Heart left ventricle (tissue), 16 donors: ENCODE data around the gene RAD51B. TPM values are rescaled to one million over a fixed set of nuclear protein-coding genes. Genes with fewer than 3 reads are reported as not detected.

Source experiments
- ATAC-seq, 4 donors: fragments of 200-7000 bp; cut with Tn5 transposase; one replicate each; pipeline ENCODE4 v1.9.1; 2020 to 2022; ENCODE audit warnings: moderate library complexity in 4 of 4, mild to moderate bottlenecking in 3 of 4, moderate number of reproducible peaks in 1 of 4
- DNase-seq, 5 donors: peaks; one replicate each; pipeline ENCODE4 v3.0.0-alpha.2; 2020
- H3K27ac ChIP-seq, 12 donors: fragments of 200-600 bp; sonication (generic) in 4 of 12; one replicate each; pipeline versions ENCODE4 v1.5.0 to v1.8.0; 2016 to 2022; ENCODE audit warnings: mild to moderate bottlenecking in 2 of 12
- H3K27me3 ChIP-seq, 9 donors: fragments of 200-600 bp; sonication (generic) in 2 of 9; one replicate each; pipeline versions ENCODE4 v1.5.1 to v1.8.0; 2016 to 2022; ENCODE audit warnings: mild to moderate bottlenecking in 3 of 9
- H3K36me3 ChIP-seq, 9 donors: fragments of 200-600 bp; sonication (generic) in 2 of 9; one replicate each; pipeline versions ENCODE4 v1.5.0 to v1.8.0; 2018 to 2022; ENCODE audit warnings: mild to moderate bottlenecking in 2 of 9
- H3K4me1 ChIP-seq, 12 donors: fragments of 200-600 bp; sonication (generic) in 4 of 12; one replicate each; pipeline versions ENCODE4 v1.5.0 to v1.8.0; 2016 to 2022; ENCODE audit warnings: mild to moderate bottlenecking in 3 of 12
- H3K4me3 ChIP-seq, 12 donors: fragments of 200-600 bp; sonication (generic) in 4 of 12; one replicate each; pipeline versions ENCODE4 v1.5.0 to v1.8.0; 2017 to 2022; ENCODE audit warnings: mild to moderate bottlenecking in 9 of 12, moderate library complexity in 4 of 12
- H3K9me3 ChIP-seq, 12 donors: fragments of 200-600 bp; sonication (generic) in 4 of 12; one replicate each; pipeline versions ENCODE4 v1.5.0 to v1.8.0; 2016 to 2022; ENCODE audit warnings: mild to moderate bottlenecking in 1 of 12
- CTCF ChIP-seq, 12 donors: fragments of 200-600 bp; sonication (generic) in 4 of 12; IDR thresholded peaks; one replicate each; pipeline versions ENCODE4 v1.5.0 to v1.8.0; 2018 to 2022; ENCODE audit warnings: antibody characterized with exemption in 12 of 12, mild to moderate bottlenecking in 5 of 12
- POLR2A ChIP-seq, 2 donors: fragments of 450-650 bp; IDR thresholded peaks; one replicate each; pipeline ENCODE4 v1.6.1; 2017; ENCODE audit warnings: antibody characterized with exemption in 2 of 2, mild to moderate bottlenecking in 2 of 2, moderate library complexity in 2 of 2
- WGBS, 4 donors: extraction: QIAGEN DNeasy Blood & Tissue Kit in 2 of 4; methylation state at CpG; one replicate each; pipeline versions ENCODE4 v1.1.5 to v1.1.7; 2013 to 2018; 5-methylcytosine and 5-hydroxymethylcytosine counted together
- intact Hi-C, 10 donors: fragments of 100-400 bp; cut with DNase I; formaldehyde crosslinking; loops; one replicate each; pipeline versions ENCODE4 v1.11.1 to v1.14.2; 2022
- polyA plus RNA-seq, 2 donors: library from polyadenylated mRNA; stranded (reverse); fragments of 200-250 nt; gene quantifications; one replicate each; pipeline ENCODE4 v1.2.3, GENCODE V29; 2013
- total RNA-seq, 9 donors: library from RNA; depleted of rRNA in 2 of 9; stranded (reverse); fragments of >200 nt in 2 of 9; fragmentation: NEBNext Ultra II Directional in 3 of 9; extraction: Animal tissue kit (Norgen Biotek cat#: 25700) in 3 of 9; gene quantifications; one replicate each; pipeline versions ENCODE4 v1.1.0 to v1.2.4, GENCODE V29; 2016 to 2023
- donor health status: ischemic (EF 13 %, LVEDD 7.1; RV severe dilation, severe dysfunction).
- donor health status: healthy with polysubstance abuse.
- donor health status: DM: no; HTN: yes; CAD: no.
- donor health status: DM: no; HTN: no; CAD: no.
- donor health status: ischemic (EF 25% LVEDD 6.9; RV normal size, moderate dysfunction).
- donor health status: ischemic (EF 25% LVEDD 5.7; RV mildly dilated, moderate dysfunction).
- donor health status: healthy.
- donor health status: DM: yes; HTN: yes; CAD: no.
- donor health status: ischemic (EF 35%, LVEDD 5.7; RV mildly dilated, moderate dysfunction).
- donor health status: nonischemic (EF 11% LVEDD 7.7; RV severe dilation, severe dysfunction).
- donor health status: DM: yes; HTN: yes; CAD: no.
- donor health status: PGD.
- donor health status: ischemic (EF 29% LVEDD 5.4; RV normal size, mild dysfunction).
- donor health status: nonischemic (EF 23%, LVEDD 6.1; RV moderate dilation, normal function).

The RAD51B gene
- total and polyA plus RNA-seq, 11 donors = 1.3 to 11.3 (median 3.2) TPM

GRCh38 chr14:67859169-67859749 lies 39.7 kb downstream of the RAD51B start:
- H3K4me3 ChIP-seq = no peak overlapping the region
- no peak overlapping the region for H3K27ac ChIP-seq
- H3K36me3 ChIP-seq = no peaks in the 10 kb centered on the region
- peaks cover 0 to 4% (median 0%) of the 10 kb centered on the region in 12 donors for H3K4me1 ChIP-seq
- DNase-seq (no peak), ATAC-seq (no peak)
- no peaks in the 10 kb centered on the region for H3K27me3 ChIP-seq
- TF ChIP-seq CTCF (IDR thresholded peaks at IDR 0.05) (no peak), POLR2A (IDR thresholded peaks at IDR 0.05) (no peak)
- intact Hi-C loops = no loop called here
- 63 to 87% (median 79%) methylated on average over 1 of the region's 1 CpG for WGBS, 4 donors
- H3K9me3 ChIP-seq = no peaks in the 10 kb centered on the region

GRCh38 chr14:67863223-67863622 lies 43.6 kb downstream of the RAD51B start:
- no peak overlapping the region for H3K4me3 ChIP-seq
- no peaks in the 10 kb centered on the region for H3K9me3 ChIP-seq
- ATAC-seq (no peak), DNase-seq (no peak)
- WGBS, 4 donors = 89 to 98% (median 95%) methylated on average over 2 of the region's 2 CpGs
- no peak overlapping the region for H3K27ac ChIP-seq
- H3K36me3 ChIP-seq = peaks cover 0 to 8% (median 0%) of the 10 kb centered on the region in 9 donors
- H3K4me1 ChIP-seq = peaks cover 0 to 4% (median 0%) of the 10 kb centered on the region in 12 donors
- TF ChIP-seq CTCF (IDR thresholded peaks at IDR 0.05) = no peak
- no peaks in the 10 kb centered on the region for H3K27me3 ChIP-seq
- intact Hi-C loops = no loop called here

GRCh38 chr14:67875175-67876006 lies 55.8 kb downstream of the RAD51B start:
- Histone ChIP-seq H3K4me1 (no peaks in the 10 kb centered on the region), H3K36me3 (no peaks in the 10 kb centered on the region), H3K9me3 (no peaks in the 10 kb centered on the region), H3K4me3 (no peak overlapping the region), H3K27ac (no peak overlapping the region), H3K27me3 (no peaks in the 10 kb centered on the region)
- TF ChIP-seq POLR2A (IDR thresholded peaks at IDR 0.05) (no peak), CTCF (IDR thresholded peaks at IDR 0.05) (no peak)
- WGBS, 4 donors = 74 to 77% (median 75%) methylated on average over 3 of the region's 3 CpGs
- intact Hi-C loops = no loop called here
- no peak for ATAC-seq
- no peak for DNase-seq

GRCh38 chr14:67879026-67879425 lies 59.4 kb downstream of the RAD51B start:
- TF ChIP-seq POLR2A (IDR thresholded peaks at IDR 0.05) (no peak), CTCF (IDR thresholded peaks at IDR 0.05) (no peak)
- no peak for ATAC-seq
- no peak for DNase-seq
- Histone ChIP-seq H3K9me3 (no peaks in the 10 kb centered on the region), H3K27me3 (no peaks in the 10 kb centered on the region), H3K36me3 (no peaks in the 10 kb centered on the region), H3K27ac (no peak overlapping the region), H3K4me1 (peaks cover 0 to 18% (median 0%) of the 10 kb centered on the region in 12 donors), H3K4me3 (no peak overlapping the region)
- intact Hi-C loops = no loop called here
